Measurements from ENCODE around the gene MLXIP.

- TF ChIP-seq CTCF (conservative IDR thresholded peaks at IDR 0.05; ENCODE audit: low read depth, low read length) = no peak
- no peak for TF ChIP-seq MXI1 (IDR thresholded peaks at IDR 0.05; ENCODE audit: borderline replicate concordance, low read depth, low read length)
- no peak for TF ChIP-seq FOS (IDR thresholded peaks at IDR 0.05; ENCODE audit: low read depth, low read length)
- TF ChIP-seq POLR2A (IDR thresholded peaks at IDR 0.05; ENCODE audit: low read depth, low read length) = no peak
- no peak for TF ChIP-seq RAD21 (IDR thresholded peaks at IDR 0.05; ENCODE audit: low read length)
These were observed 95.7 kb downstream of the MLXIP start, which contains the start of gene IL31 for GRCh38 chr12:122174155-122174845.

All from IMR-90 (cell line).